HepG2 (cell line): ENCODE results near the gene CPA5. TPM values are rescaled to one million over a fixed set of nuclear protein-coding genes. Genes with fewer than 3 reads are reported as not detected.
A peak's percentile ranks its signal among the peaks of the same experiment; 100 is the strongest.

ENCODE experiments used
- ATAC-seq: fragments of 200-7000 bp; cut with Tn5 transposase; 3 replicates; pipeline ENCODE4 v1.9.1; 2020; ENCODE audit warnings: mild to moderate bottlenecking, moderate library complexity
- BruUV-seq: library from RNA; stranded (reverse); fragments of 400-500 nt; replicated peaks from 2 replicates; lab custom pipeline; 2021; lab: Mats Ljungman, UMichigan
- CTCF ChIA-PET: fragments of 300-600 bp; formaldehyde crosslinking; extraction: SDS; loops from one replicate; lab custom pipeline; 2021; ENCODE audit warnings: low total read pairs, inconsistent platforms, low intra/inter-chr PET ratio; lab: Yijun Ruan, JAX
- POLR2A ChIA-PET: fragments of 350-600 bp; sonication (Branson Sonifier 250); formaldehyde crosslinking; loops from one replicate; lab custom pipeline; 2020; ENCODE audit warnings: antibody characterized with exemption, inconsistent platforms; lab: Yijun Ruan, JAX
- DNase-seq: peaks from one replicate; pipeline ENCODE4 v3.0.0-alpha.2; 2015; ENCODE audit warnings: low spot score
- FAIRE-seq: peaks from 3 replicates; lab custom pipeline; 2011; peaks lifted over from hg19 to GRCh38; lab: Jason Lieb, UNC
- H2AFZ ChIP-seq: one replicate; pipeline ENCODE4 v1.6.1; 2011; ENCODE audit warnings: low read length, inconsistent platforms
- H3K27ac ChIP-seq: fragments of 300-600 bp; 3 replicates; pipeline ENCODE4 v1.8.0; 2011; ENCODE audit warnings: mixed run types, mild to moderate bottlenecking, mixed read lengths, low read length, inconsistent platforms; ENCODE audit not compliant: insufficient read depth; ENCODE audit errors: extremely low read length
- H3K27me3 ChIP-seq, 2 experiments: fragments of 200-600 bp in 1 of 2; 2 replicates in 1 of 2; 3 replicates in 1 of 2; pipeline versions ENCODE4 v1.6.0 to v1.8.0; 2011; ENCODE audit warnings: low read length in 2 of 2, mild to moderate bottlenecking in 2 of 2, moderate library complexity in 2 of 2, inconsistent platforms in 1 of 2; ENCODE audit not compliant: insufficient read depth in 2 of 2, control insufficient read depth in 1 of 2
- H3K36me3 ChIP-seq, 2 experiments: fragments of 200-600 bp in 1 of 2; replicated peaks in 1 of 2; 2 replicates in 1 of 2; 3 replicates in 1 of 2; pipeline versions ENCODE4 v1.5.1 to v1.8.0; 2011; ENCODE audit warnings: low read length in 2 of 2, inconsistent platforms in 1 of 2; ENCODE audit not compliant: insufficient read depth in 2 of 2, control insufficient read depth in 1 of 2
- H3K4me1 ChIP-seq: 2 replicates; pipeline ENCODE4 v1.5.1; 2012; ENCODE audit warnings: low read length, inconsistent platforms; ENCODE audit not compliant: insufficient read depth
- H3K4me2 ChIP-seq: 2 replicates; pipeline ENCODE4 v1.6.0; 2011; ENCODE audit warnings: low read depth, low read length, inconsistent platforms
- H3K4me3 ChIP-seq, 3 experiments: fragments of 200-600 bp in 1 of 3; sonication (generic), shearing (Covaris generic) in 1 of 3; replicated peaks in 1 of 3; 2 replicates each; pipeline ENCODE4 v1.5.1; 2011 to 2016; ENCODE audit warnings: low read length in 3 of 3, inconsistent platforms in 2 of 3, low read depth in 2 of 3, mild to moderate bottlenecking in 2 of 3, control low read depth in 1 of 3, mixed read lengths in 1 of 3; ENCODE audit not compliant: insufficient read depth in 1 of 3
- H3K79me2 ChIP-seq: one replicate; pipeline ENCODE4 v1.6.1; 2011; ENCODE audit warnings: low read length, inconsistent platforms; ENCODE audit not compliant: insufficient read depth
- H3K9ac ChIP-seq: 2 replicates; pipeline ENCODE4 v1.6.0; 2011; ENCODE audit warnings: mild to moderate bottlenecking, low read depth, low read length, inconsistent platforms; ENCODE audit not compliant: insufficient read depth
- H3K9me3 ChIP-seq: 2 replicates; pipeline ENCODE4 v1.5.1; 2012; ENCODE audit warnings: mild to moderate bottlenecking, low read length
- H4K20me1 ChIP-seq: 2 replicates; pipeline ENCODE4 v1.6.0; 2011; ENCODE audit warnings: inconsistent platforms, mild to moderate bottlenecking, low read length, moderate library complexity; ENCODE audit not compliant: insufficient read depth
- CEBPB ChIP-seq: IDR thresholded peaks from 2 replicates; pipeline ENCODE4 v1.6.1; 2011; ENCODE audit warnings: low read depth, low read length, improper control_type of control experiment, borderline replicate concordance
- ERF ChIP-seq: IDR thresholded peaks from 2 replicates; pipeline ENCODE4 v1.6.1; 2018; ENCODE audit warnings: missing biosample characterization, missing genetic modification reagents
- KMT2A ChIP-seq: sonication (generic); formaldehyde crosslinking; IDR thresholded peaks from 2 replicates; pipeline ENCODE4 v1.4.0; 2020; ENCODE audit warnings: missing genetic modification reagents
- PCBP1 ChIP-seq: fragments of 200-400 bp; formaldehyde crosslinking; IDR thresholded peaks from 2 replicates; pipeline ENCODE4 v1.6.1; 2017; ENCODE audit warnings: mild to moderate bottlenecking, low read depth, low read length, borderline replicate concordance
- RAD21 ChIP-seq: fragments of 450-650 bp; formaldehyde crosslinking; IDR thresholded peaks from 2 replicates; pipeline ENCODE4 v1.5.0; 2020; ENCODE audit warnings: mild to moderate bottlenecking
- RFX3 ChIP-seq: IDR thresholded peaks from 2 replicates; pipeline ENCODE4 v1.6.1; 2016; ENCODE audit warnings: missing biosample characterization, missing genetic modification reagents
- ZNF317 ChIP-seq: sonication (generic); formaldehyde crosslinking; IDR thresholded peaks from 2 replicates; pipeline ENCODE4 v1.5.0; 2020; ENCODE audit warnings: mild to moderate bottlenecking, missing genetic modification reagents
- ZNF333 ChIP-seq: sonication (generic); formaldehyde crosslinking; IDR thresholded peaks from 2 replicates; pipeline ENCODE4 v1.4.0; 2020; ENCODE audit warnings: mild to moderate bottlenecking, missing genetic modification reagents, borderline replicate concordance
- WGBS: methylation state at CpG from one replicate; pipeline ENCODE4 v1.1.6; 2017; ENCODE audit warnings: low lambda C conversion rate; 5-methylcytosine and 5-hydroxymethylcytosine counted together
- in situ Hi-C: cut with HindIII; loops from 2 replicates; pipeline ENCODE4 v1.10.0; 2017; ENCODE audit warnings: low pct_unique_long_range_greater_than_20kb; ENCODE audit not compliant: extremely low pct_ligation_motif_present
- intact Hi-C: fragments of 100-400 bp; cut with micrococcal nuclease; formaldehyde crosslinking; loops from one replicate; pipeline ENCODE4 v1.10.0; 2022; ENCODE audit not compliant: unreplicated experiment
- polyA plus RNA-seq, 8 experiments: library from polyadenylated mRNA; depleted of rRNA in 3 of 8; stranded (reverse) in 7 of 8; unstranded in 1 of 8; fragments of >200 nt; fragmentation: Illumina TruSeq in 4 of 8; extraction: Trizol in 4 of 8; gene quantifications; 2 replicates each; pipeline versions ENCODE4 v1.2.1 to v1.2.3, GENCODE V29; 2011 to 2016; ENCODE audit warnings: low read depth in 4 of 8, missing spikeins in 1 of 8, mixed read lengths in 1 of 8; ENCODE audit not compliant: insufficient read depth in 1 of 8
- total RNA-seq, 5 experiments: library from RNA; depleted of rRNA; stranded (reverse); fragments of >200 nt; fragmentation: Illumina TruSeq; extraction: Trizol; gene quantifications; 2 replicates each; pipeline ENCODE4 v1.2.3, GENCODE V29; 2016; ENCODE audit warnings: low read depth in 1 of 5
- TF ChIP-seq, protein P1 (sequence below): sonication (generic); formaldehyde crosslinking; IDR thresholded peaks from 2 replicates; pipeline ENCODE4 v1.5.0; 2020; ENCODE audit warnings: missing genetic modification reagents
- TF ChIP-seq, protein P2 (sequence below): sonication (generic); formaldehyde crosslinking; IDR thresholded peaks from 2 replicates; pipeline ENCODE4 v1.4.0; 2020; ENCODE audit warnings: mild to moderate bottlenecking, missing genetic modification reagents, borderline replicate concordance
- TF ChIP-seq, protein P3 (sequence below): sonication (generic); formaldehyde crosslinking; IDR thresholded peaks from 2 replicates; pipeline ENCODE4 v1.4.0; 2020; ENCODE audit warnings: mild to moderate bottlenecking, missing genetic modification reagents

Gene CPA5
- total and polyA plus RNA-seq, 2 of the 13 experiments (the other 11 are each of a cell fraction or from before 2014, with no cell fraction given): 0.48 TPM; not detected in 1

DNA sequence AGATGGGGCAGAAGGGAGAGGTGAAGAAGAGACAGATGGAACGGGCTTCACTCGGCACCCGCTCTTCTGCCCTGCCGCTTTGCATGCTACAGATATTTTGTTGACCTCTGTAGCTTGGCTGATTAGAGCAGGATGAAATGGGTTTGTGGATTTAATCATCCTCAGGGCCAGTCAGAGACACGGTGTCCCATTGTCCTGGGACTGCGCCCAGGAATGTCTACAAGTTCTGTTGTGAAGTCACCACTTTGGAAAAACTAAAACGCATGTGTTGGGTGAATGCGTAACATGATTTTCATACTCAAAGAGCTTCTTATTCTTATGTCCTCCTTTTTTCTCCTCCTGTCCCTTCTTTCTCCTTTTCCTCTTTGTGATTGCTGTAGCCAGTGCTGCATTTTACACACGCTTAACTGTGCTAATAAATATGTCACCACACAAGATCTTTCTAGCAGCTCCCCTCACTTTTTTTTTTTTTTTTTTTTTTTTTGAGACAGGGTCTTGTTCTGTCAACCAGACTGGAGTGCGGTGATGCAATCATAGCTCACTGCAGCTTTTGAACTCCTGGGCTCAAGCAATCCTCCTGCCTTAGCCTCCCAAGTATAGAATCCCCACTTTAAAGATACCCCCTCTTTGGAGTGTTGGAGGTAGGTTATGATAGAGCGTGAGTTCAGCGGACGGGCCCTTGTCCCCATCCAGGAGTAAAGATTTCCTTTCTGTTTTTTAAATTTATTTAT is 48.2 kb upstream of the CPA5 start:
- no peak for FAIRE-seq
- no peak overlapping the region for H3K9ac ChIP-seq
- no peak for TF ChIP-seq RAD21 (CRISPR knock-in tag)
- TF ChIP-seq CEBPB: peak; percentile 17; the same call in 1 of the 2 replicates
- TF ChIP-seq, all 625 proteins: peak for 1
- Histone ChIP-seq H3K4me1 (no peaks in the 10 kb centered on the region), H3K79me2 (no peaks in the 10 kb centered on the region), H4K20me1 (no peaks in the 10 kb centered on the region), H3K27ac (no peak overlapping the region), H2AFZ (no peak overlapping the region), H3K27me3 (0 out of 5 replicates have a peak, but pooled peaks cover 0 to 13% of the 10 kb centered on the region in 2 experiments), H3K9me3 (no peaks in the 10 kb centered on the region), H3K4me2 (no peak overlapping the region), H3K4me3 (no peak overlapping the region), H3K36me3 (no peaks in the 10 kb centered on the region)
- intact Hi-C loops: no loop called here
- DNase-seq: no peak
- CTCF ChIA-PET: no interaction called here
- BruUV-seq: no TSS peak
- 85% methylated on average over 13 of the region's 13 CpGs for WGBS
- POLR2A ChIA-PET: no interaction called here
- in situ Hi-C loops: no loop called here
- no peak for ATAC-seq

DNA sequence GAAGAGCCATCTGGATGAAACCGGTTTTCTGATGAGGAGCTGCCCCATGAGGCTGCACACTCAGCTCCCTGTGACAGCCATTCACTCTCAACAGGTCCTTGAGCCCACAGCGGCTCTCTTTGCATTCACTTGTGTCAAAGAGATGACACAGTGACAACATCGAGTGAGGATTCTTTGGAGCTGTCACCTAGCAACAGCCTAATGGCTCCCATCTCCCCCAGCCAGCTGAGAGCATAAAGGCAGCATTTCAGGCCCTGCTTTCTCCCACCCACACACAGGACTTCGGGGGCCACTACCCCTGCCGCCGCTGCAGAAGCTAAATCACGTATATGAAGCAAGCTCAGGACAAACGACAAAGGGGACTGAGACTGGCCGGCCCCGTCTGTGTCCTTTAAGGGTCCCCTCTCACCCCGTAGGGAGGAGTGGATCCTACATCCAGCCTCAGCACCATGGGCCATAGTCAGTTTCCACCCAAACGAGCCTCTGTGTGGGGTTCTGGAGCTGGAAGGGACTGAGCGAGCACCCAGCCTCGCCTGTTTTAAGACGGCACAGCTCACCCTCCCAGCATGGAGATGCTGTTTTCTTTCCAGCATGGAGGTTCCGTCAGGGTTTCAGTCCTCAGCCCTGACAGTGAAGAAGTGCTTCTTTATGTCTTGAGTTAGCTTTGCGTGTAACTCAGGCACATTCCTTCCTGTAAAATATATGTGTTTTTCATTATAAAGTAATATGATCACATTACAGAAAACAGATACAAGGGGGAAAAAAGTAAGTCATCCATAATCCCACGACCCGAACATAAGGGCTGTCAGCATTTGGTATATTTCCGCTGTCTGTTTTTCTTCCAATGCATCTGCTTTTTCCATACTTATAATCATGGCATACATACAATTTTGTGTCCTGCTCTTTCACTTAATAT is 46.7 kb upstream of the CPA5 start:
- H3K4me1 ChIP-seq: no peaks in the 10 kb centered on the region
- WGBS: 67% methylated on average over 13 of the region's 20 CpGs
- POLR2A ChIA-PET: no interaction called here
- TF ChIP-seq KMT2A: no peak
- no peak for TF ChIP-seq PCBP1
- no peak for TF ChIP-seq ZNF317 (CRISPR knock-in tag)
- TF ChIP-seq ZNF333 (CRISPR knock-in tag): no peak
- no peak for TF ChIP-seq RFX3 (CRISPR knock-in tag)
- TF ChIP-seq, protein P1, sequence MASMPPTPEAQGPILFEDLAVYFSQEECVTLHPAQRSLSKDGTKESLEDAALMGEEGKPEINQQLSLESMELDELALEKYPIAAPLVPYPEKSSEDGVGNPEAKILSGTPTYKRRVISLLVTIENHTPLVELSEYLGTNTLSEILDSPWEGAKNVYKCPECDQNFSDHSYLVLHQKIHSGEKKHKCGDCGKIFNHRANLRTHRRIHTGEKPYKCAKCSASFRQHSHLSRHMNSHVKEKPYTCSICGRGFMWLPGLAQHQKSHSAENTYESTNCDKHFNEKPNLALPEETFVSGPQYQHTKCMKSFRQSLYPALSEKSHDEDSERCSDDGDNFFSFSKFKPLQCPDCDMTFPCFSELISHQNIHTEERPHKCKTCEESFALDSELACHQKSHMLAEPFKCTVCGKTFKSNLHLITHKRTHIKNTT (CRISPR knock-in tag): no peak
- TF ChIP-seq, protein P2, sequence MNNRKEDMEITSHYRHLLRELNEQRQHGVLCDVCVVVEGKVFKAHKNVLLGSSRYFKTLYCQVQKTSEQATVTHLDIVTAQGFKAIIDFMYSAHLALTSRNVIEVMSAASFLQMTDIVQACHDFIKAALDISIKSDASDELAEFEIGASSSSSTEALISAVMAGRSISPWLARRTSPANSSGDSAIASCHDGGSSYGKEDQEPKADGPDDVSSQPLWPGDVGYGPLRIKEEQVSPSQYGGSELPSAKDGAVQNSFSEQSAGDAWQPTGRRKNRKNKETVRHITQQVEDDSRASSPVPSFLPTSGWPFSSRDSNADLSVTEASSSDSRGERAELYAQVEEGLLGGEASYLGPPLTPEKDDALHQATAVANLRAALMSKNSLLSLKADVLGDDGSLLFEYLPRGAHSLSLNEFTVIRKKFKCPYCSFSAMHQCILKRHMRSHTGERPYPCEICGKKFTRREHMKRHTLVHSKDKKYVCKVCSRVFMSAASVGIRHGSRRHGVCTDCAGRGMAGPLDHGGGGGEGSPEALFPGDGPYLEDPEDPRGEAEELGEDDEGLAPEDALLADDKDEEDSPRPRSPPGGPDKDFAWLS: no peak
- TF ChIP-seq, protein P3, sequence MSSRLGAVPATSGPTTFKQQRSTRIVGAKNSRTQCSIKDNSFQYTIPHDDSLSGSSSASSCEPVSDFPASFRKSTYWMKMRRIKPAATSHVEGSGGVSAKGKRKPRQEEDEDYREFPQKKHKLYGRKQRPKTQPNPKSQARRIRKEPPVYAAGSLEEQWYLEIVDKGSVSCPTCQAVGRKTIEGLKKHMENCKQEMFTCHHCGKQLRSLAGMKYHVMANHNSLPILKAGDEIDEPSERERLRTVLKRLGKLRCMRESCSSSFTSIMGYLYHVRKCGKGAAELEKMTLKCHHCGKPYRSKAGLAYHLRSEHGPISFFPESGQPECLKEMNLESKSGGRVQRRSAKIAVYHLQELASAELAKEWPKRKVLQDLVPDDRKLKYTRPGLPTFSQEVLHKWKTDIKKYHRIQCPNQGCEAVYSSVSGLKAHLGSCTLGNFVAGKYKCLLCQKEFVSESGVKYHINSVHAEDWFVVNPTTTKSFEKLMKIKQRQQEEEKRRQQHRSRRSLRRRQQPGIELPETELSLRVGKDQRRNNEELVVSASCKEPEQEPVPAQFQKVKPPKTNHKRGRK (CRISPR knock-in tag): no peak
- no peak for TF ChIP-seq ERF (CRISPR knock-in tag)

More for the DNA sequence above, 46.7 kb upstream of the CPA5 start:
- in situ Hi-C loops (no loop called here), intact Hi-C loops (no loop called here)
- no TSS peak for BruUV-seq
- no peak for FAIRE-seq
- Histone ChIP-seq H3K27ac (no peak overlapping the region), H3K9ac (no peak overlapping the region), H3K36me3 (no peaks in the 10 kb centered on the region), H4K20me1 (no peaks in the 10 kb centered on the region), H3K9me3 (no peaks in the 10 kb centered on the region), H2AFZ (no peak overlapping the region), H3K4me3 (no peak overlapping the region), H3K4me2 (no peak overlapping the region), H3K27me3 (peaks cover 1 to 18% of the 10 kb centered on the region in 2 experiments; a peak in 2 of 5 replicates), H3K79me2 (no peaks in the 10 kb centered on the region)
- no peak for DNase-seq
- CTCF ChIA-PET: no interaction called here
- ATAC-seq: no peak
